NCI-H69 (cell line): ENCODE measurements around the gene STAMBP.
"Not testable (repeated sequence)": the region's sequence is repeated elsewhere in the genome, so short reads cannot be mapped to it uniquely, and the experiment has no call there.

Experiments
- DNase-seq: peaks from one replicate; lab custom pipeline; 2025; lab: John Stamatoyannopoulos, UW

The STAMBP gene

DNA sequence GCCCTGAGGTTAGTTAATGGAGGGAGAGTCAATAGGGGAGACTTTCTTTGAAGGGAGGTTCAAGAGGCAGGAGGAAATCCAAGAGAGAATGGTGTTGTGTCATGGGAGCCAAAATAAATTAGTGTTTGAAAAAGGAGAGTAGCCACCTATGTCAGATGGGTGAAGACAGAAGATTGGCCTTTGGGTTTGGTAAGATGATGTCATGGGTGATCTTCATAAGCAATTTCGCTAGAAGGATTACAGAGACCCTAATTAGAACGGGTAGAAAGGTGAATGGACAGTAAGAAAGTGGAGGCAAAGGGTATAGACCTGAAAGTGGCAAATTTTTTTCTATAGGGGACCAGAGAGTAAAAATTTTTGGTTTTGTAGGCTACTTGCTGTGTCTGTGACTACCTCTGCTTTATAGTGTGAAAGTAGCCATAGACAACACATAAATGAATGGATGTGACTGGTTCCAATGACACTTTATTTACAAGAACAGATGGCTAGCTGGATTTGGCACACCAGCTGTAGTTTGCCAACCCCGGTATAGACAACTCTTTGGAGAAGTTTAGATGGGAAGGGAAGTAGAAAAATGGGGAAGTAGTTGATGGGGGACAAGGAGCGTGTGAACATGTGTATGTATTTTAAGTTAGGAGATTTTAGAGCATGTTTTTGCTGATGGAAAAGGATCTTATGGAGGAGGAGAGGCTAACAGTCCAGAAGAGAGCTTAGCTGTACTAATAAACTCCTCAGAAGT, 9.3 kb downstream of the STAMBP start:
- DNase-seq, result no peak

DNA sequence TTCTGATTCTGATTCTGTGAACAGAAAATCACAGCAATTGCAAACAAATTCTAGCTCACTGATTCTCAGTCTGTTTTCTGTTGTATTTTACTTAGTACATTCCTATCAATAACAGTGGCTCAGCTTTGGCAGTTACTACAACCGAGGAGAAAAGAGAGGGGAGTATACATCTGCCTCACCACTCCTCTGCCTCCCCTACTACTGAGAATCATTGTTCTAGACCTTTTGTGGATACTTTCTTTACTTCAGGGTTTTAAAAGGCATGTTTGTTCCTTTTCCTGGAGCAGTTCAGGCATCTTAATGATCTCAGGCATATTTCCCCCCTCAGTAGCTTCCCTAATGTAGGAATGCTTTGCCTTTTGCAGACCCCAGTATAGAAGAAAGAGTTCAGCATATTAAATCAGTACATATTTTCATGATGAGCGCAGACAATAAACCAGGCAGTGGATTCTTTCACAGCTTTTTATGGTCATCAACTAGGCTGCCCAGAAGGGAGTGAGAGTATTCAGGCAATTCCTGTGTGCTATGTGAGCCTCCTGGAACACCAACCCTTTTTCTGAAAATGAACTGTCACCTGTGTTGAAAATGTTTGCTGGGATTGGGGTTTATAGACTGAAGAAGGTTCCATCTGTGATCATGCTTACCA, 10.3 kb downstream of the STAMBP start:
- DNase-seq, result no peak

DNA sequence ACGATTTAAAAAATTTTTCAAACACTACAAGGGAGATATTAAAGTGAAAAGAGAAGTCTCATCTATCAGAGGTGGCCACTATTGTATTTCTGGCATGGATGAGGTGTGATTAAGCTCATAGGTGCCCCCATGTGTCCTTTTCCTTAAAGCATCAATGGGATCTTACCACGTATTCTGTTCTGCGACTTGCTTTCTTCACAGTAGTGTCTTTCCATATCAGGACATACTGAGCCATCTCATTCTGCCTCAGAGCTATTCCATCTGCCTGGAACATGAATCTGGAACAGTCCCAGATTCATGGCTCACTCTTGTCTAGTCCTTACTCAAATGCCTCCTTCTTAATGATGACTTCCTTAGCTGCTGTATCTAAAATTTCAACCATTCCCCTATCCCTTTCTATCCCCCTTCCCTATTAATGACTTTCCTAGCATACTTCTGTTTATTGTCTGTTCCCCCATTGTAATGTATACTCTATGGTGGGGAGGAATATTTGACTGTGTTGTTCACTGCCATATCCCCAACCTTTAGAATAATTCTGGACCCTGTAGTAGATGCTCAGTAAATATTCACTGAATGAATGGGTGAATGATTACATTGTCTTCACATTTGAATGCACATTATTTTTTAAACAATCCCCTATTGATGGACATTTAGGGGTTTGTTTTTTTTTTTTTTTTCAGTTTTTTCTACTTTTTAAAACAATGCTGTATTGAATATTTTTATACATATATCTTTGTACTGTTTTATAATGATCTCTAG, 11.1 kb downstream of the STAMBP start:
- DNase-seq, result no peak

DNA sequence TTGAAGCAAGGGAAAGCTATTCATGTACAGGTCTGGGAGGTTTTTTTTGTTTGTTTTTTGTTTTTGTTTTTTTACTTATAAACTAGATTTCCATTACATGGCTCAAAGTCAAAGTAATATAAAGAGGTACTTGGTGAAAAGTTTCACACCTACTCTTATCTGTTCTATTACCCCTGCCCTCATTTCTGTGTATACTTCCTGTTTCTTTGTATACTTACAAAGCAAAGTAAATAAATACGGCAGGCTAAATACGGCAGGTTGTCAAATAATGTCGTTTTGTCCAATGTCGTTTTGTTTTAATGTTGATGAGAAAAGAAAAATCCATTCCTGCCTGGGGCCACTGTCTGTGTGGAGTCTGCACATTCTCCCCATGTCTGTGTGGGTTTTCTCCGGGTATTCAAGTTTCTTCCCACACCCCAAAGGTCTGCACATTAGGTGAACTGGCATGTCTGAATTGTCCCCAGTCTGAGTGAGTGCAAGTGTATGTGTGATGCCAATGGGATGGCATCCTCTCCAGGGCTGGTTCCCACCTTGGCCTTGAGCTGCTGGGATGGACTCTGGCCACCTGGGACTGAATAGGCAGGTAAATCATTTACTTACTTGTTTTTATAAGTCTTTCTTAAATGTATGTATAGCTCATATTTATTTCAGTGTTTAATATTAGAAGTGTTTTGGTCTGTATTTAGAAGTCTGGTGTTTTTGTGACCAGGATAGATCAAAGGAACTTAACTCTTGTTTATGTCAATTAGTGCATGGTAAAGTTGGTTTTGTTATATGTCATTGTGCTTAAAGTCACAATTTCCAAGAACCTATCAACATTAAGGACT, 13.4 kb downstream of the STAMBP start:
- DNase-seq, result no peak

DNA sequence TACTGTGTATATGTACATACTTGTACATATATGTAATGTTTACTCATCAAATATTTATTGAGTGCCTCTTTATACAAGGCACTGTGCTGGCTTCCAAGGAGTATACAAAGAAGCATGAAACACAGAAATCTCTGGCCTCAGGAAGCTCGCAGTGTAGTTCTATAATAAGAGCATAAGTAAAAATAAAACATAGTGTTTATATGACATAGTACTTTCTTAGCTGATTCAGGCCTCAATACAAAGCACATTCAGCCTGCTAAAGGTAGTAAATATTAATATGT, 13.9 kb downstream of the STAMBP start:
- no peak for DNase-seq

DNA sequence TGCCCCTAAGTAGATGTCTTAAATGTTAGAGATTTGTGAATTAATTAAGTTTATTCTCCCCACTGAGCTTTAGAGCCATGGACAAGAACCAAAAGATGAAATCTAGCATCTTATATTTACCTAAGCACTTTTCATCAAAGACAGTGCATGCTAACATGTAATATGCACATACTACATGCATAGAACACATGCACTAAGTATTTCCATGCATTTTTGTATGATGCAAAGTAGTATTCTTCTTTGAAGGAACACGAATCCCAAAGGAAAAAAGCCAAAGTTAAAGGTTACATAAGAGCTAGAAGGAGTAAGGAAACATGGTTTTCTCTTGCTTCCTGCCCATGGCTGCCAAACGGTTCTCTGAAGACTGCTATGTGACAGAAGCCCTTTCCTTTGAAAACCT, 15.3 kb downstream of the STAMBP start:
- no peak for DNase-seq

DNA sequence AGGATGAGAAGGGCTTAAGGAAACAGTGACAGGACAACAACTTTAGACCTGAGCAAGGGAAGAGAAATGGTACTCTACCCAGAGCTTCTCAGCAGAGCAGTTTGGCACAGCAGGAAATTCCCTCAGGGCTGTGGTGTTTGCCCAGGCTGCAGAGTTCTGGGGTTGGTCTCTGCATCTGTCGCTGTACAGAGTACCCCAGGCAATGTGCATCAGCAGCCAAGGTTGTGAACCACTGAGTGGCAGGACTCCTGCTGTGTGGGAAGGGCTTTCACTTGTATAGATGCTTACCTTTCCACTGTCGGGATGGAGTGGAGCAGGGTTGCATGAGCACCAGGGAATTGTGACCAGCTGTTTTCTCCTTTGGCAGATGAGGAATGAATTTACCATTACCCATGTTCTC, 21.2 kb downstream of the STAMBP start:
- DNase-seq, result peak; percentile 93

DNA sequence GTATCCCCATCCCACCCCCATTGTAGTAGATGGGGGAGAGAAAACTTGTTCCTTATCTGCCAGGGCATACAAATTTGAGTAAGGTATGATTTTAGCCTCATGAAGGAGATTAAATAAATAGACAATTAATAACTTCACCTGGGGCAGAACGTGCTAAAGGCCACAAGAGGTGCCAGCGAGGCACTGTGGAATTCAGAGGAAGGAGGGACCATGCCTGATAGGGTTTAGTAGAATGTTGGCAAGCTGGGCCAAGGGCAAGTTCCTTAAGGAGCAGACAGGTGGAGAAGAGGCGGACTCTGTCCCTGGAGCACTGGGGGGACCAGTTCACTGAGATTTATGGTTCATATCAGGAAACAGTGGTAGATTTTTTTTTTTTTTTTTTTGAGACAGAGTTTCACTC, 22.5 kb downstream of the STAMBP start:
- peak; percentile 10 for DNase-seq

DNA sequence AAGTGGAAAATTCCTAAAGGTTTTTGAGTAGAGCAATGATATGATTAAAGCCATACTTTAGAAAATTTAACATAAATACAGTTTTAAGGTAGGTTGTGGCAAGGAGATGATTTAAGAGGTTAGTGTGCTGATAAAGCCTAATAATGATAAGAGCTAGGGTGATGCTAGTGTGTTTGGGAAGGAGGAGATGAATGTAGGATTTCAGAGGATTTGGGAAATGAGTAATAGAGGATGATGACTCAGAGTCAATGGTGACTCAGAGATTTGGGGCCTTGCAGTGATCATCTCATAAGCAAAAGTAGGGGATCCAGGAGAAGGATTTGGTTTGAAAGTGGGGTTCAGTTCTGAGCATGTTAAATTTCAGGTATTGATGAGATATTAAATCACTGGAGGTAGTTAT, 23.3 kb downstream of the STAMBP start:
- DNase-seq, result no peak

DNA sequence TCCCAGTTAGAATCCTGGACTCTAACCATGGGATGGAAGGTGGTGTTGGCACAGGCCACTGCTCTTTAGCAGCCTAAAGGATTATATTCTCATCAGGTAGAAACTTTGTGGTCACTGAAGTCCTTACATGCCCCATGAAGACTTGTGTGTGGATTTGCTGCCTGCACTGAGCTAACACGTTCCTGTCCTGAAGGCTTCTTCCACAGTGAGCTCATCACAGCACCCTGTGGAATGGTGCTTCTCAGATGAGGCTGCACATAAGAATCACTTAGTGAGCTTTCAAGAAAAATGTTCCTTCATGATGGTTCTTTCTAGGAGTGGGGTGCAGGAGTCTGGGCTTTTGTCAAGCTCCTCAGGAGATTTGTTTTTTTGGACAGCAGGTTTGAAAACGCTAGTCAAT, 26.8 kb downstream of the STAMBP start:
- DNase-seq, result no peak

DNA sequence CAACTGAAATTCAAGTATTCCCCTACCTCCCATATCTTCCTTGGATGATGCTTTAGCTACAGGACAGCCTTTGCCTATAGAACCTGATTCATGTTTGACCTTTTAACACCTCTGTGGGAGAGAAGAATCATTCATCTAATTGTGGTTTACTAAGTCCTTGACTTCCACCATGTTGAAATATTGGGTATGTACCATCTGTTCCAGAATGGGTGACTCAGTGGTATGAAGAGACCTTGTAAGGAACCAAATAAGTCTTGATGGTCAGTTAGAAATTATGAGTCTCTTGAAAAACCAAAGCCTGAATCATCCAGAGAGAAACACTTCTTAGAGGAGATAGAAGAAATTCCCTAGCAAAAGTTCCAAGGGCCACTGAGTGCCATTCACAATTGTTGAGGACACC, 27.5 kb downstream of the STAMBP start:
- no peak for DNase-seq

DNA sequence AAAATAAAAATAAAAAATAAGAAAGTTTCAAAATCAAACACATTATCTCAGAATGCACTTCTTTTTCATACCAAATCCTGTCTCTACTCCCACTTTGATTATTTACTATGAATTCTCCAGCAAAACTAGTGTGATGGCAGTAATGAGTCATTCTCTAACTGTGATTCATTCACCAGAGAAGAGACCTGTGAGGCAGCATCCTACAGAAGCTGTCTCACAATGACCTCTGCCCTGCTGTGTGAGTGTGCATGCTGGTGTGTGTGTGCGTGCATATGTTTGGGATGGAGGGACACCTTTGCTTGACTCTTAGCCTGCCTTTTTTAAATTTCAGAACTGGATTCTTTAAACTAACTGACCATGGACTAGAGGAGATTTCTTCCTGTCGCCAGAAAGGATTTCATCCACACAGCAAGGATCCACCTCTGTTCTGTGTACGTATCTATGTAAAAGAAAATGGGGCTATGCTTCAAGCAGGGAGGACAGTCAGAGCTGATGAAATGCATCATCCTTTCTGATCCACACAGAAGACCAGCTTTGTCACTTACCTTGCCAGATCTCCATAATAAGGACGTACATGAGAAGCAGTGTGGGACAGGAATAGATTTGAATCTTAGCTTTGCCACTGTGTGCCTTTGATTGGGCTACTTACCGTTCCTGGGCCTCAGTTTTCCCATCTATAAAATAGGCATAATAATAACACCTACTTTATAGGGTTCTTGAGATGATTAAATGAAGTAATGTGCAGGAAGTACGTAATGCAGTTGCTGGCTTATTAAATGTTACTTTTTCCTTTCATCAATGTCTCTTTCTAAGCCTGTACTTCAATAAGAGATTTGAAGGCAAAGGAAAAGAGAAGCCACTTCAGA, 31.2 kb downstream of the STAMBP start:
- no peak for DNase-seq

DNA sequence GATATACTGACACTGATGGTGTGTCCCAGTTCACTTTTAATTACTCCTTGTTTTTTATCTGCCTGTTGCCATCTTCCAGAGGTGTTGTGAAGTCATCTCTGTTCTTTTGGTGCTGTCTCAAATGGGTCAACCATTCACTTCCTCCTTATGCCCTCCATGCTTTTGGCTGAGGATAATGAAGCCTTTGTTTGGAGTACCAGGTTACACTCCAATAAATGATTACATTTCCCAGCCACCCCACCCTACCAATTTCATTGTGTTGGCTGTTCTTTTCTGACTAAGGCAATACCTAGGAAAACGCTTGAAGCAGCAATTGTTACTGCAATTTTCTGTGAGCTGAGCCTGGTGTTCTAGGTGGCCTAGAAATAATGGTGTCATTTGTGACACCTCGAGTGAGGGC, 34.2 kb downstream of the STAMBP start:
- no peak for DNase-seq

DNA sequence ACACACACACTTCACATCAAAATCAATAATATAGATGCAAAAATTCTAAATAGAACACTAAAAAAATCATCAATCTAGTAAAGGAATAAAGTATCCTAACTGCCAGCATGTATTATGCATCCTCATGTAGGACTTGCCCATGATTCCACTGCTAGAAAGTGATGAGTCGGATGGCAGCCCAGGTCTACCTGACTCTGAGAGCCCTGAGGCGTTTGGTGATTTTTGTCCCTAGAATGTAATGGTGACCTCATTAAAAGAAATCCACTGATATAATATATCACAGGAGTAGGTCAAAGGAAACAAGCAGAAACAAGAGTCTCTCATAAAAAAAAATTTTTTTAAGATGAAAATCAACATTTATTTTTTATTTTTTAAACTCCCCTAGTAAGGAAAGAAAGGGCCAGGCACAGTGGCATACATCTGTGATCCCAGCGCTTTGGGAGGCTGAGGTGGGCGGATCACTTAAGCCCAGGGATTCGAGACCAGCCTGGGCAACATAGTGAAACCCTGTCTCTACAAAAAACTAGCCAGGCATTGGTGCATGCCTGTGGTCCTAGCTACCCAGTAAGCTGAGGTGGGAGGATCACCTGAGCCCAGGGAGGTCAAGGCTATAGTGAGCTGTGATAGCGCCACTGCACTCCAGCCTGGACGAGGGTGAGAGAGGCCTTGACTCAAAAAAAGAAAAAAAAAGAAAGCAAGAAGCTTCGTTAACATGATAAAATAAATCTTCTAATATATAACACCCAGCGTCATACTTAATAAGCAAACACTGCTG, 39.6 kb downstream of the STAMBP start:
- DNase-seq, result no peak

DNA sequence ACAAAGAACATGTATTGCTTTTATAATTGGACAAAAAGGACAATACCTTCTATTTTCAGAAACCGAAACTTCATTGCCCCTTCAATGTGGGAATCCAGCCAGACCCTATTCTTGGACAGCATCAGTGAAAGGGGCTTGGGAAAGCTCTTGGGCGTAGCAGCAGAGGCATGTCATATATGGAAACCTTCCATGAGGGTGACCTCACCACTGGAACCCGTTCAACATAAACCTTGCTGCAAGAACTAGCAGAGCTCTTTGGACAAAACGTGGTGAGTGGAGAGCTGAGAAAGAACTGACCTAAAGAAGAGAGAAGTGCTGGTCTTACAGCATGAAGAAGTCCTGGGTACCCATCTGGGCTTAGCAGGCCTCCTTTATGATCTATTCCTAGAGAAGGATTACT, 41.3 kb downstream of the STAMBP start:
- no peak for DNase-seq

DNA sequence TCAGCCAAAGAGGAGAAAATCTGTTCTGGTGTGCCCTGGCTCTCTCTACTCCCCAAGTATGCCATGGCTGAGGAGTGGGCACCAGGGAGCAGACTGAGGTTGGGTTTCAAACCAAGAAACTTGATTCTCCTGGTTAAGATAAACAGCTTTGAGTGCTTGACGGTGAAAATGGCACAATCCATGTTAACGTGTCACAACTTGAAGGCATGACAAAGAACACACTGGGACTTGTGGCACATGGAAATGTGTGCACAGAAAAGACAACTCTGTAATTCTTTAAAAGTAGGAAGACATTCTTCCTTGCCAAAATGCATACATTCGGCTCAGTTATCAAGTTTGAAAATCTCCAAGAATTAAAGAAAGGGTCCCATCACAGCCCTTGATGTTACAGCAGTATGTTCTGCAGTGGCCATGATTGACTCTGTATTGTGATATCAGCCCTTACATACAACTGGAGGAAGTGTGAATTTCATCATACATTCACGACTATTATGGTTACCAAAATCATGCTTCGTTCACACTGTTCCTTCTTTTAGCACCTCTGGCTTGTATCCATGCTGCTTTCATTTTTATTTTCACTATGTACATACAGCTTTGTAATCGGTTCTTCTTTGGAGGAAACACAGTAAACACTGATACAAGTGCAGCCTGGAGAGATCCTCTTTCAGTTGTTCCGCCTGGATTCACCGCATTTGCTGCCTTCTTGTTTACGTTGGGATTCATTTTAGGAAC, 48.5 kb downstream of the STAMBP start:
- DNase-seq, result peak; percentile 15

DNA sequence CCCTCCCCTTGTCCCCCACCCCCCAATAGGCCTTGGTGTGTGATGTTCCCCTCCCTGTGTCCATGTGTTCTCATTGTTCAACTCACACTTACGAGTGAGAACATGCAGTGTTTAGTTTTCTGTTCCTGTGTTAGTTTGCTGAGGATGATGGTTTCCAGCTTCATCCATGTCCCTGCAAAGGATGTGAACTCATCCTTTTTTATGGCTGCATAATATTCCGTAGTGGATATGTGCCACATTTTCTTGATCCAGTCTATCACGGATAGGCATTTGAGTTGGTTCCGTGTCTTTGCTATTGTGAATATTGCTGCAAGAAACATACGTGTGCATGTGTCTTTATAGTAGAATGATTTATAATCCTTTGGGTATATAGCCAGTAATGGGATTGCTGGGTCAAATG, 49.2 kb downstream of the STAMBP start:
- DNase-seq, result not testable (repeated sequence)

DNA sequence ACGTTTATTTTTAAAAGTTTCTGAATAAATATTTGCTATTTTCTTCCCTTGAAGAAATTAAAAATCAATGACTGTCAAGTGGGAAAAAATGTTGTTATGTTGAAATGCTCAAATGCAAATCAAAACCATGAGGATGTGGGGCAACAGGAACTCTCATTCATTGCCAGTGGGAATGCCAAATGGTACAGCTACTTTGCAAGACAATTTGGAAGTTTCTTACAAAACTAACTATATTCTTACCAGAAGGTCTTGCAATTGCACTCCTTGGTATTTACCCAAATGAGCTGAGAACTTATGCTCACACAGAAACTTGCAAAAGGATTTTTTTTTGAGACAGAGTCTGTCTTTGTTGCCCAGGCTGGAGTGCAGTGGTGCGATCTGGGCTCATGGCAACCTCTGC, 56.6 kb downstream of the STAMBP start:
- no peak for DNase-seq

DNA sequence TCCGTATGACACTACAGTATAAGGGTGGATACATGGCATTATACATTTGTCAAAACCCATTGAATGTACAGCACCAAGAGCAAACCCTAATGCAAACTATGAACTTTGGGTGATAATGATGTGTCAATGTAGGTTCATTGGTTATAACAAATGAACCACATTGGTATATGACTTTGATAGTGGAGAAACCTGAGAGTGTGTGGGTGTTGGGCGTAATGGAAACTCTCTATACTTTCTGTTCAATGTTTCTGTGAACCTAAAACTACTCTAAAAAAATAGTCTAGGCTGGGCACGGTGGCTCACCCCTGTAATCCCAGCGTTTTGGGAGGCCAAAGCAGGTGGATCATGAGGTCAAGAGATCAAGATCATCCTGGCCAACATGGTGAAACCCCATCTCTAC, 57.6 kb downstream of the STAMBP start:
- no peak for DNase-seq
